Mesothelial cell of epicardium (in vitro differentiated cells): ENCODE measurements around the gene IER5. TPM values are rescaled to one million over a fixed set of nuclear protein-coding genes. Genes with fewer than 3 reads are reported as not detected.

Experiments
- DNase-seq, 2 experiments: peaks; one replicate each; pipeline ENCODE4 v3.0.0; 2021; ENCODE audit warnings: low spot score in 2 of 2; ENCODE audit not compliant: unreplicated experiment in 2 of 2
- H3K27ac Mint-ChIP-seq: 2 replicates; pipeline ENCODE4 v1.8.0; 2021; ENCODE audit warnings: mixed read lengths
- H3K27me3 Mint-ChIP-seq: 2 replicates; pipeline ENCODE4 v1.8.0; 2021; ENCODE audit warnings: low read depth, mixed read lengths
- H3K36me3 Mint-ChIP-seq: 2 replicates; pipeline ENCODE4 v1.8.0; 2021; ENCODE audit warnings: mixed read lengths
- H3K4me1 Mint-ChIP-seq: 2 replicates; pipeline ENCODE4 v1.8.0; 2021; ENCODE audit warnings: mixed read lengths
- H3K4me3 Mint-ChIP-seq: 2 replicates; pipeline ENCODE4 v1.8.0; 2021; ENCODE audit warnings: mild to moderate bottlenecking, moderate library complexity, mixed read lengths
- H3K9me3 Mint-ChIP-seq: 2 replicates; pipeline ENCODE4 v1.8.0; 2021; ENCODE audit warnings: mixed read lengths
- total RNA-seq: library from RNA; stranded (reverse); gene quantifications from 3 replicates; pipeline ENCODE4 v1.2.1, GENCODE V29; 2021
- TF ChIP-seq, protein P1 (sequence below): fragments of 200-600 bp; sonication (generic); IDR thresholded peaks from one replicate; pipeline ENCODE4 v1.5.0; 2021; ENCODE audit warnings: antibody characterized with exemption; ENCODE audit not compliant: unreplicated experiment

Gene IER5
- total RNA-seq, 1 donor from 2014 or later: 14.1 TPM

DNA sequence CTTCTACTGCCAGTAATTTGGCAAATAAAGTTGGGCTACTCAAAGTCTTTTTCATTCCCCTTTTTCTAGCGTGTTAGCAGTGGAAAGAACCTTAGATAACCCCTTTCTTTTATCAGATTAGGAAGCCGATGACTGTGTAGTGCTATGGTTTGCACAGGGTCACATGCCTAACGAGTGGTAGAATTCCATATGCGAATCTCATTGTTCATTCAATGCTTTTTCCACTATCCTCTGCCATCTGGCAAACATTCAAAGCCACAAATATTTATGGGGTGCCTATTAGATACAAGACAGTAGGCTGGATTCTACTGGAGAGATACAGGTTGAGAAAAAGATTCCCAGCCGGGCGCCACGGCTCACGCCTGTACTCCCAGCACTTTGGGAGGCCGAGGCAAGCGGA is 14.9 kb upstream of the IER5 start:
- no peak for DNase-seq
- H3K9me3 Mint-ChIP-seq: no peaks in the 10 kb centered on the region
- no peaks in the 10 kb centered on the region for H3K27me3 Mint-ChIP-seq
- H3K27ac Mint-ChIP-seq: peak overlapping the region; percentile 39
- TF ChIP-seq, protein P1, sequence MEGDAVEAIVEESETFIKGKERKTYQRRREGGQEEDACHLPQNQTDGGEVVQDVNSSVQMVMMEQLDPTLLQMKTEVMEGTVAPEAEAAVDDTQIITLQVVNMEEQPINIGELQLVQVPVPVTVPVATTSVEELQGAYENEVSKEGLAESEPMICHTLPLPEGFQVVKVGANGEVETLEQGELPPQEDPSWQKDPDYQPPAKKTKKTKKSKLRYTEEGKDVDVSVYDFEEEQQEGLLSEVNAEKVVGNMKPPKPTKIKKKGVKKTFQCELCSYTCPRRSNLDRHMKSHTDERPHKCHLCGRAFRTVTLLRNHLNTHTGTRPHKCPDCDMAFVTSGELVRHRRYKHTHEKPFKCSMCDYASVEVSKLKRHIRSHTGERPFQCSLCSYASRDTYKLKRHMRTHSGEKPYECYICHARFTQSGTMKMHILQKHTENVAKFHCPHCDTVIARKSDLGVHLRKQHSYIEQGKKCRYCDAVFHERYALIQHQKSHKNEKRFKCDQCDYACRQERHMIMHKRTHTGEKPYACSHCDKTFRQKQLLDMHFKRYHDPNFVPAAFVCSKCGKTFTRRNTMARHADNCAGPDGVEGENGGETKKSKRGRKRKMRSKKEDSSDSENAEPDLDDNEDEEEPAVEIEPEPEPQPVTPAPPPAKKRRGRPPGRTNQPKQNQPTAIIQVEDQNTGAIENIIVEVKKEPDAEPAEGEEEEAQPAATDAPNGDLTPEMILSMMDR: no peak
- no peak overlapping the region for H3K4me3 Mint-ChIP-seq
- no peaks in the 10 kb centered on the region for H3K36me3 Mint-ChIP-seq
- peaks cover 20% of the 10 kb centered on the region for H3K4me1 Mint-ChIP-seq

- Mint-ChIP-seq H3K9me3 (no peaks in the 10 kb centered on the region), H3K27me3 (no peaks in the 10 kb centered on the region), H3K4me1 (peaks cover 20% of the 10 kb centered on the region), H3K27ac (no peak overlapping the region), H3K36me3 (no peaks in the 10 kb centered on the region), H3K4me3 (no peak overlapping the region)
- no peak for DNase-seq
- TF ChIP-seq, protein P1: no peak
These were observed 12.6 kb upstream of the IER5 start for GRCh38 chr1:181075766-181076350.

DNA sequence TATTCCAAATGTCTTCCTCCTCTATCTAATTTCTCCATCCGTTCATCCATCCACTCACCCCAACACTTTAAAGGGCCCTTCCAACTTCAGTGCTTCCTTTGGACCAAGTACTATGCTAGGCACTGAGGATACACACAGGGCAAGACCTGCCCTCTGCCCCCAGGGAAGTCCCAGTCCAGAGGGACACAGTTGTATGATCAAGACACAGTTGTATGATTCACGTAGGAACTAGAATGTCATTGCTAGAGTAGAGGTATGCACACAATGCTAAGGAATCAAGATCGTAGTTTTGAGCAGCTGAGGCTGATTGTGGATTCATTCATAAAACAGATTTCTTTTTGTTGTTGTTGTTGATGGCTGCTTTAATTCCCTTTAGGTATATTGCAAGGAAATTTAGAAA is 11.6 kb upstream of the IER5 start:
- H3K9me3 Mint-ChIP-seq: no peaks in the 10 kb centered on the region
- no peak overlapping the region for H3K27ac Mint-ChIP-seq
- H3K27me3 Mint-ChIP-seq: no peaks in the 10 kb centered on the region
- no peak for DNase-seq
- peaks cover 20% of the 10 kb centered on the region for H3K4me1 Mint-ChIP-seq
- TF ChIP-seq, protein P1: no peak
- no peaks in the 10 kb centered on the region for H3K36me3 Mint-ChIP-seq
- H3K4me3 Mint-ChIP-seq: no peak overlapping the region

DNA sequence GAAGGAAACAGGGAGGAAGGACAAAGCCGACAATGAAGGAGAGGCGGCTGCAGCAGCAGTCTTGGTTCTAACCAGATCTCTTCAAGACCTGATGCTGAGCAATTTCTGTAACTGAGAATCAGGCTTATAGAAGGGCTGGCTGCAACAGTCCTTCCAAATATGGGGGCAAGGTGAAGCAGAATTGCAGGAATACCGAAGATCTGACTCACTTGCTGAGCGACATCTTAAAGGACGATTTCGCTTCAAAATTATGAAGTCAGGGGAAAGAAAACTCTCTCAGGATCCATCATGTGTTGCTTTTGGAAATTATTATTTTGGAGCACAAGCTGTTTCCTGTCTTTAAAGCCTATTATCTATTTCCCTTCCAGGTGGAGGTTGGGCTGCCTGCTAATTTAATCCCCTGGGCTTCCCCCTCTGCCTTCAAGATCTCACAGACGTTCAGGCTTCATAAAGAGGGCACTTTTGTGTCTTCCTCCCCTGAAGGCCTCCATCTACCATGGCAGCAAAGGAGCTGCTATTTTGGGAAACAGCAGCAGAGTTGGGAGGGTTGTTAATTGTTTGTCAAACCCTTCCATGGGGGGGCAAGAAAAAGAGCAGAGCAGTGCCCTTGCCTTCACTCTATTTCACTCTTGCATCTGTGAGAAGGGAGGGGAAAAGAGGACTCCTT is 10.8 kb upstream of the IER5 start:
- peaks cover 20% of the 10 kb centered on the region for H3K4me1 Mint-ChIP-seq
- H3K27ac Mint-ChIP-seq: peak overlapping the region; percentile 89
- no peaks in the 10 kb centered on the region for H3K9me3 Mint-ChIP-seq
- TF ChIP-seq, protein P1: no peak
- H3K27me3 Mint-ChIP-seq: no peaks in the 10 kb centered on the region
- H3K4me3 Mint-ChIP-seq: no peak overlapping the region
- no peak for DNase-seq
- no peaks in the 10 kb centered on the region for H3K36me3 Mint-ChIP-seq

- H3K36me3 Mint-ChIP-seq: no peaks in the 10 kb centered on the region
- no peak overlapping the region for H3K4me3 Mint-ChIP-seq
- peaks cover 18% of the 10 kb centered on the region for H3K4me1 Mint-ChIP-seq
- H3K9me3 Mint-ChIP-seq: no peaks in the 10 kb centered on the region
- TF ChIP-seq, protein P1: no peak
- H3K27ac Mint-ChIP-seq: no peak overlapping the region
- H3K27me3 Mint-ChIP-seq: no peaks in the 10 kb centered on the region
- DNase-seq: no peak
These were observed 9.1 kb upstream of the IER5 start for GRCh38 chr1:181079382-181079781.
